HepG2 (cell line): ENCODE results near the gene FAM156B. TPM values are rescaled to one million over a fixed set of nuclear protein-coding genes. Genes with fewer than 3 reads are reported as not detected.

Source experiments
- AHDC1 ChIP-seq: sonication (generic); formaldehyde crosslinking; IDR thresholded peaks from 2 replicates; pipeline ENCODE4 v1.5.1; 2020; ENCODE audit warnings: mild to moderate bottlenecking, missing genetic modification reagents, borderline replicate concordance
- HDAC6 ChIP-seq: fragments of 200-600 bp; sonication (generic); IDR thresholded peaks from 2 replicates; pipeline ENCODE4 v1.7.0; 2017; ENCODE audit warnings: mild to moderate bottlenecking, antibody characterized with exemption, low read length, low read depth
- HMG20B ChIP-seq: conservative IDR thresholded peaks from 2 replicates; pipeline ENCODE4 v1.6.1; 2016; ENCODE audit warnings: missing genetic modification reagents, missing compliant biosample characterization
- IRF1 ChIP-seq: sonication (generic); formaldehyde crosslinking; IDR thresholded peaks from 2 replicates; pipeline ENCODE4 v1.4.0; 2020; ENCODE audit warnings: low read depth, mild to moderate bottlenecking, missing genetic modification reagents
- ISX ChIP-seq: sonication (generic); formaldehyde crosslinking; conservative IDR thresholded peaks from 2 replicates; pipeline ENCODE4 v1.5.0; 2020; ENCODE audit warnings: missing genetic modification reagents
- KAT2B ChIP-seq: fragments of 150-350 bp; IDR thresholded peaks from 2 replicates; pipeline ENCODE4 v1.6.1; 2014; ENCODE audit warnings: low read depth, low read length, borderline replicate concordance
- MYPOP ChIP-seq: sonication (generic); formaldehyde crosslinking; IDR thresholded peaks from 2 replicates; pipeline ENCODE4 v1.8.1; 2023; ENCODE audit warnings: mild to moderate bottlenecking, moderate library complexity, missing genetic modification reagents
- RFX1 ChIP-seq: fragments of 450-650 bp; IDR thresholded peaks from 2 replicates; pipeline ENCODE4 v1.6.1; 2017
- SNAPC2 ChIP-seq: sonication (generic); formaldehyde crosslinking; IDR thresholded peaks from 2 replicates; pipeline ENCODE4 v1.8.1; 2022; ENCODE audit warnings: mild to moderate bottlenecking, missing genetic modification reagents
- SYNCRIP ChIP-seq: fragments of 200-400 bp; formaldehyde crosslinking; IDR thresholded peaks from 2 replicates; pipeline ENCODE4 v1.6.1; 2018; ENCODE audit warnings: mild to moderate bottlenecking, low read depth, low read length; ENCODE audit not compliant: insufficient read depth
- YEATS2 ChIP-seq: sonication (generic); formaldehyde crosslinking; IDR thresholded peaks from 2 replicates; pipeline ENCODE4 v1.4.0; 2020; ENCODE audit warnings: missing genetic modification reagents, borderline replicate concordance
- YY1 ChIP-seq: IDR thresholded peaks from 2 replicates; pipeline ENCODE4 v1.6.1; 2011; ENCODE audit warnings: low read length, low read depth, moderate library complexity, mild to moderate bottlenecking; ENCODE audit not compliant: insufficient read depth, insufficient replicate concordance
- ZBTB7B ChIP-seq: sonication (generic); formaldehyde crosslinking; IDR thresholded peaks from 2 replicates; pipeline ENCODE4 v1.4.0; 2020; ENCODE audit warnings: missing genetic modification reagents
- ZNF326 ChIP-seq: sonication (generic); formaldehyde crosslinking; IDR thresholded peaks from 2 replicates; pipeline ENCODE4 v1.4.0; 2020; ENCODE audit warnings: missing genetic modification reagents, borderline replicate concordance
- ZNF513 ChIP-seq: sonication (generic); formaldehyde crosslinking; conservative IDR thresholded peaks from 2 replicates; pipeline ENCODE4 v1.5.0; 2020; ENCODE audit warnings: missing genetic modification reagents
- ZNF547 ChIP-seq: sonication (generic); formaldehyde crosslinking; IDR thresholded peaks from 2 replicates; pipeline ENCODE4 v1.5.1; 2020; ENCODE audit warnings: mild to moderate bottlenecking, missing genetic modification reagents
- ZNF678 ChIP-seq: sonication (generic); formaldehyde crosslinking; IDR thresholded peaks from 2 replicates; pipeline ENCODE4 v1.4.0; 2020; ENCODE audit warnings: mild to moderate bottlenecking, missing genetic modification reagents
- ZNF770 ChIP-seq: sonication (generic); formaldehyde crosslinking; IDR thresholded peaks from 2 replicates; pipeline ENCODE4 v1.5.0; 2020; ENCODE audit warnings: mild to moderate bottlenecking, missing genetic modification reagents
- polyA plus RNA-seq, 8 experiments: library from polyadenylated mRNA; depleted of rRNA in 3 of 8; stranded (reverse) in 7 of 8; unstranded in 1 of 8; fragments of >200 nt; fragmentation: Illumina TruSeq in 4 of 8; extraction: Trizol in 4 of 8; gene quantifications; 2 replicates each; pipeline versions ENCODE4 v1.2.1 to v1.2.3, GENCODE V29; 2011 to 2016; ENCODE audit warnings: low read depth in 4 of 8, missing spikeins in 1 of 8, mixed read lengths in 1 of 8; ENCODE audit not compliant: insufficient read depth in 1 of 8
- total RNA-seq, 5 experiments: library from RNA; depleted of rRNA; stranded (reverse); fragments of >200 nt; fragmentation: Illumina TruSeq; extraction: Trizol; gene quantifications; 2 replicates each; pipeline ENCODE4 v1.2.3, GENCODE V29; 2016; ENCODE audit warnings: low read depth in 1 of 5

FAM156B gene
- total and polyA plus RNA-seq, 2 of the 13 experiments (the other 11 are each of a cell fraction or from before 2014, with no cell fraction given) = 7.8 to 82.1 TPM

GRCh38 chrX:52934704-52935469, 37.8 kb downstream of the FAM156B start (continued):
- TF ChIP-seq YY1 (peak; percentile 42), RFX1 (no peak), ZNF770 (peak; percentile 66), ZNF547 (CRISPR knock-in tag) (no peak), MYPOP (CRISPR knock-in tag) (no peak), ZNF326 (CRISPR knock-in tag) (no peak), ZBTB7B (CRISPR knock-in tag) (peak; percentile 37; the same call in 1 of the 2 replicates), HMG20B (CRISPR knock-in tag) (no peak), AHDC1 (CRISPR knock-in tag) (peak; percentile 42; the same call in 1 of the 2 replicates), IRF1 (CRISPR knock-in tag) (no peak), HDAC6 (no peak), ISX (CRISPR knock-in tag) (no peak), KAT2B (no peak), ZNF678 (no peak), SNAPC2 (no peak), YEATS2 (CRISPR knock-in tag) (peak; percentile 58; the same call in 1 of the 2 replicates), ZNF513 (CRISPR knock-in tag) (no peak), SYNCRIP (no peak)
